Left forelimb (tissue), 1 donor: ENCODE results near the gene MSI2.

Source experiments
- DNase-seq: peaks from one replicate; pipeline ENCODE4 v3.0.0-alpha.2; 2018; ENCODE audit warnings: low spot score

The MSI2 gene

GRCh38 chr17:57269598-57270255, 13.4 kb downstream of the MSI2 start:
- DNase-seq, result peak; percentile 33

- DNase-seq, result no peak
Measured at GRCh38 chr17:57270801-57271245, 14.5 kb downstream of the MSI2 start.

GRCh38 chr17:57271821-57272220, 15.5 kb downstream of the MSI2 start:
- no peak for DNase-seq

GRCh38 chr17:57273490-57273889, 17.2 kb downstream of the MSI2 start:
- DNase-seq, result no peak

GRCh38 chr17:57274162-57274561, 17.8 kb downstream of the MSI2 start:
- DNase-seq, result no peak

- DNase-seq, result no peak
Measured at GRCh38 chr17:57275071-57275764, 18.9 kb downstream of the MSI2 start.

GRCh38 chr17:57276621-57277020, 20.3 kb downstream of the MSI2 start:
- DNase-seq, result no peak

- DNase-seq, result no peak
Measured at GRCh38 chr17:57277923-57278604, 21.7 kb downstream of the MSI2 start.

- DNase-seq, result no peak
Measured at GRCh38 chr17:57278740-57279387, 22.5 kb downstream of the MSI2 start.

GRCh38 chr17:57279432-57279831, 23.1 kb downstream of the MSI2 start:
- DNase-seq, result no peak

- no peak for DNase-seq
Measured at GRCh38 chr17:57281887-57282286, 25.6 kb downstream of the MSI2 start.

- DNase-seq, result no peak
Measured at GRCh38 chr17:57282296-57282695, 26.0 kb downstream of the MSI2 start.

GRCh38 chr17:57283203-57283971, 27.1 kb downstream of the MSI2 start:
- no peak for DNase-seq

- DNase-seq, result no peak
Measured at GRCh38 chr17:57284583-57284982, 28.3 kb downstream of the MSI2 start.

- no peak for DNase-seq
Measured at GRCh38 chr17:57284984-57285646, 28.8 kb downstream of the MSI2 start.

GRCh38 chr17:57285701-57286100, 29.4 kb downstream of the MSI2 start:
- DNase-seq, result no peak

- no peak for DNase-seq
Measured at GRCh38 chr17:57286399-57287105, 30.2 kb downstream of the MSI2 start.

- DNase-seq, result no peak
Measured at GRCh38 chr17:57288040-57288772, 31.9 kb downstream of the MSI2 start.

GRCh38 chr17:57288773-57289121, 32.4 kb downstream of the MSI2 start:
- no peak for DNase-seq

- no peak for DNase-seq
Measured at GRCh38 chr17:57289130-57289529, 32.8 kb downstream of the MSI2 start.
